GM18526 (cell line): ENCODE results near the gene ADGRG6.

ENCODE experiments used
- POLR2A ChIP-seq: IDR thresholded peaks from 3 replicates; pipeline ENCODE4 v1.6.1; 2011; ENCODE audit not compliant: insufficient read length; ENCODE audit errors: extremely low read depth

Gene ADGRG6

GRCh38 chr6:142489722-142490610 lies 188.2 kb downstream of the ADGRG6 start:
- no peak for TF ChIP-seq POLR2A
